ENCODE data around the gene KCND3.

Gene KCND3

DNA sequence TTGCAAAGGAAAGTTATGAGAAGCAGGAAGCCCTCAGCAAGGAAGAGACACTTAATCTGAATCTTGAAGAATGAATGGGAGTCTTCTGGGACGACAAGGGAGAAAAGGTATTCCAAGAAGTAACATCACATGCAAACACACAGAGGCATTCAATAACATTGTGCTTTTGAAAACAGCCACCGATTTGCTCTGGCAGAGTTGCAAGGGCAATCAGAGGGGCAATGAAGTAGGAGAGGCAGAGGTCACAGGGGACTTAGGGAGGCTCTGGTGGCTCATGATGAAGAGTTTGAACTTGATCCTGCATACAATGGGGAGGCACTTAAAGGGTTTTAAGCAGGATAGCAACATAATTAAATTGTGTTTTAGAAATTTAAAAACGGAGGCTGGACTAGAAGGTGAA lies 126.1 kb downstream of the KCND3 start:
- TF ChIP-seq, protein P1, sequence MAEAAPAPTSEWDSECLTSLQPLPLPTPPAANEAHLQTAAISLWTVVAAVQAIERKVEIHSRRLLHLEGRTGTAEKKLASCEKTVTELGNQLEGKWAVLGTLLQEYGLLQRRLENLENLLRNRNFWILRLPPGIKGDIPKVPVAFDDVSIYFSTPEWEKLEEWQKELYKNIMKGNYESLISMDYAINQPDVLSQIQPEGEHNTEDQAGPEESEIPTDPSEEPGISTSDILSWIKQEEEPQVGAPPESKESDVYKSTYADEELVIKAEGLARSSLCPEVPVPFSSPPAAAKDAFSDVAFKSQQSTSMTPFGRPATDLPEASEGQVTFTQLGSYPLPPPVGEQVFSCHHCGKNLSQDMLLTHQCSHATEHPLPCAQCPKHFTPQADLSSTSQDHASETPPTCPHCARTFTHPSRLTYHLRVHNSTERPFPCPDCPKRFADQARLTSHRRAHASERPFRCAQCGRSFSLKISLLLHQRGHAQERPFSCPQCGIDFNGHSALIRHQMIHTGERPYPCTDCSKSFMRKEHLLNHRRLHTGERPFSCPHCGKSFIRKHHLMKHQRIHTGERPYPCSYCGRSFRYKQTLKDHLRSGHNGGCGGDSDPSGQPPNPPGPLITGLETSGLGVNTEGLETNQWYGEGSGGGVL (tag by site-specific recombination; IDR thresholded peaks at IDR 0.05), result no peak
- no peak for TF ChIP-seq FEZF1 (tag by site-specific recombination; IDR thresholded peaks at IDR 0.05)
- no peak for TF ChIP-seq ZNF211 (tag by site-specific recombination; IDR thresholded peaks at IDR 0.05; ENCODE audit: low read depth)
- TF ChIP-seq ZEB2 (tag by site-specific recombination; IDR thresholded peaks at IDR 0.05), result no peak
- no peak for TF ChIP-seq TCF7L2 (IDR thresholded peaks at IDR 0.05; ENCODE audit: borderline replicate concordance, low read depth, low read length)
- TF ChIP-seq, protein P2, sequence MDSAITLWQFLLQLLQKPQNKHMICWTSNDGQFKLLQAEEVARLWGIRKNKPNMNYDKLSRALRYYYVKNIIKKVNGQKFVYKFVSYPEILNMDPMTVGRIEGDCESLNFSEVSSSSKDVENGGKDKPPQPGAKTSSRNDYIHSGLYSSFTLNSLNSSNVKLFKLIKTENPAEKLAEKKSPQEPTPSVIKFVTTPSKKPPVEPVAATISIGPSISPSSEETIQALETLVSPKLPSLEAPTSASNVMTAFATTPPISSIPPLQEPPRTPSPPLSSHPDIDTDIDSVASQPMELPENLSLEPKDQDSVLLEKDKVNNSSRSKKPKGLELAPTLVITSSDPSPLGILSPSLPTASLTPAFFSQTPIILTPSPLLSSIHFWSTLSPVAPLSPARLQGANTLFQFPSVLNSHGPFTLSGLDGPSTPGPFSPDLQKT (IDR thresholded peaks at IDR 0.05; ENCODE audit: borderline replicate concordance, low read depth, low read length), result no peak
- TF ChIP-seq ZNF16 (tag by site-specific recombination; IDR thresholded peaks at IDR 0.05; ENCODE audit: low read depth), result no peak
- no peak for TF ChIP-seq ZNF280D (tag by site-specific recombination; IDR thresholded peaks at IDR 0.05)
- ChIA-PET CTCF (interaction anchor here (0.6 kb wide), 2 partner anchors 24 to 149 kb away, joined by 3 to 4 read pairs; no protein-coding TSS in a partner anchor), POLR2A (no interaction called here)
- Histone ChIP-seq H3K4me3 (ENCODE audit: low read depth, low read length) (no peak overlapping the region), H3K27ac (ENCODE audit: extremely low read depth, low read depth, low read length) (no peak overlapping the region), H3K36me3 (ENCODE audit: control insufficient read depth in 2 of 2, insufficient read depth in 1 of 2, low read length in 2 of 2) (no peaks in the 10 kb centered on the region), H3K4me1 (ENCODE audit: control insufficient read depth, insufficient read depth, low read length) (no peaks in the 10 kb centered on the region), H3K9me3 (ENCODE audit: control insufficient read depth, insufficient read depth, low read depth, low read length) (no peaks in the 10 kb centered on the region)

GRCh38 chr1:111862599-111862998 lies 126.9 kb downstream of the KCND3 start:
- TF ChIP-seq ZNF660 (tag by site-specific recombination; IDR thresholded peaks at IDR 0.05) (no peak), ZSCAN30 (tag by site-specific recombination; IDR thresholded peaks at IDR 0.05) (no peak), ZNF132 (tag by site-specific recombination; IDR thresholded peaks at IDR 0.05; ENCODE audit: borderline replicate concordance) (no peak), ZNF571 (tag by site-specific recombination; IDR thresholded peaks at IDR 0.05) (no peak), ZNF501 (tag by site-specific recombination; IDR thresholded peaks at IDR 0.05) (no peak), OVOL3 (tag by site-specific recombination; IDR thresholded peaks at IDR 0.05) (no peak), ZNF777 (tag by site-specific recombination; IDR thresholded peaks at IDR 0.05; ENCODE audit: borderline replicate concordance) (no peak), ZSCAN16 (tag by site-specific recombination; IDR thresholded peaks at IDR 0.05) (no peak)
- TF ChIP-seq, protein P3, sequence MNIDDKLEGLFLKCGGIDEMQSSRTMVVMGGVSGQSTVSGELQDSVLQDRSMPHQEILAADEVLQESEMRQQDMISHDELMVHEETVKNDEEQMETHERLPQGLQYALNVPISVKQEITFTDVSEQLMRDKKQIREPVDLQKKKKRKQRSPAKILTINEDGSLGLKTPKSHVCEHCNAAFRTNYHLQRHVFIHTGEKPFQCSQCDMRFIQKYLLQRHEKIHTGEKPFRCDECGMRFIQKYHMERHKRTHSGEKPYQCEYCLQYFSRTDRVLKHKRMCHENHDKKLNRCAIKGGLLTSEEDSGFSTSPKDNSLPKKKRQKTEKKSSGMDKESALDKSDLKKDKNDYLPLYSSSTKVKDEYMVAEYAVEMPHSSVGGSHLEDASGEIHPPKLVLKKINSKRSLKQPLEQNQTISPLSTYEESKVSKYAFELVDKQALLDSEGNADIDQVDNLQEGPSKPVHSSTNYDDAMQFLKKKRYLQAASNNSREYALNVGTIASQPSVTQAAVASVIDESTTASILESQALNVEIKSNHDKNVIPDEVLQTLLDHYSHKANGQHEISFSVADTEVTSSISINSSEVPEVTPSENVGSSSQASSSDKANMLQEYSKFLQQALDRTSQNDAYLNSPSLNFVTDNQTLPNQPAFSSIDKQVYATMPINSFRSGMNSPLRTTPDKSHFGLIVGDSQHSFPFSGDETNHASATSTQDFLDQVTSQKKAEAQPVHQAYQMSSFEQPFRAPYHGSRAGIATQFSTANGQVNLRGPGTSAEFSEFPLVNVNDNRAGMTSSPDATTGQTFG (tag by site-specific recombination; IDR thresholded peaks at IDR 0.05; ENCODE audit: borderline replicate concordance), result no peak
- H3K4me3 ChIP-seq (ENCODE audit: low read depth, low read length), result no peak overlapping the region
- no peaks in the 10 kb centered on the region for H3K4me1 ChIP-seq (ENCODE audit: control insufficient read depth, insufficient read depth, low read length)
- H3K27ac ChIP-seq (ENCODE audit: extremely low read depth, low read depth, low read length), result no peak overlapping the region
- POLR2A ChIA-PET, result no interaction called here
- CTCF ChIA-PET, result no interaction called here
- no peaks in the 10 kb centered on the region for H3K9me3 ChIP-seq (ENCODE audit: control insufficient read depth, insufficient read depth, low read depth, low read length)
- H3K36me3 ChIP-seq (ENCODE audit: control insufficient read depth in 2 of 2, insufficient read depth in 1 of 2, low read length in 2 of 2), result no peaks in the 10 kb centered on the region
